Astrocyte (in vitro differentiated cells and primary cell): ENCODE measurements around the gene KDM5B.

Source experiments
- CTCF ChIP-seq: IDR thresholded peaks from 2 replicates; pipeline ENCODE4 v1.5.1; 2011; ENCODE audit warnings: low read depth, mild to moderate bottlenecking, inconsistent platforms, low read length, moderate library complexity; ENCODE audit not compliant: insufficient read depth
- EZH2 ChIP-seq: IDR thresholded peaks from 2 replicates; pipeline ENCODE4 v1.6.1; 2012; ENCODE audit warnings: mild to moderate bottlenecking, low read length, inconsistent platforms; ENCODE audit not compliant: insufficient read depth

DNA sequence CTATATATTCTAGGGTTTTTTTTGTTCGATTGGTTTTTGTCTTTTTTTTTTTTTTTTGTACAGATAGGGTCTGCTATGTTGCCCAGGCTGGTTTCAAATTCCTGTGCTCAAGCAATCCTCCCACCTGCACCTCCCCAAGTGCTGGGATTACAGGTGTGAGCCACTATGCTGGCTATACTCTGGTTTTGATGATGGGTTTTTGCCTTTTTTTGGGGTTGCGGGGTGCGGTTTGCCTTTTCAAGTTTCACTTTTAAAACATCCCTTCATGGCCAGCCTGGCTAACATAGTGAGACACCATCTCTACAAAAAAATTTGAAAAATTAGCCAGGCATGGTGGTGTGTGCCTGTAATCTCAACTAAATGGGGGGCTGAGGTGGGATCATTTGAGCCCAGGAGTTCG, 10.0 kb downstream of the KDM5B start:
- no peak for TF ChIP-seq CTCF
- TF ChIP-seq EZH2 = no peak
